ENCODE measurements around the gene S100Z.

DNA sequence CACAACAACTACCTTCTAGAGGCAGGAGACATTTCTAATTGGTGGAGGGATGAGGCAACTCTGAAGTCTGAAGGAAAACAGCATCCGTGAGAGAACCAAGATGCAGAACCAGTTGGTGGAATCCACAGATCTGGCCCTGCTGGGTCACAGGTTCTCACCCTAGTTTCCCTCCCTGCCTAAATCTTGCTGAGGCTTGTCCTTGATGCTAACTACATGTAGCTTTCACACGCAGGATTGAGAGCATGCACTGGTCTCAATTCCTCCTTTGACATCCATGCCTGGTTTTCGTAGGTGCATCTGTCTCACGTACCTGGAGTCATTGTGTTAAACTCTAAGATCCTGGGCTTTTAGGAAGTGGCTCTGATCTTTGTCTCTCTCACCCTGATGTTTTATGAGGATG lies 40.7 kb upstream of the S100Z start:
- no peak for TF ChIP-seq POLR2A (IDR thresholded peaks at IDR 0.05)
- TF ChIP-seq CTCF (IDR thresholded peaks at IDR 0.05 in 4 of 5, conservative IDR thresholded peaks at IDR 0.05 in 1 of 5) = no peak

Data from gastrocnemius medialis (tissue), 4 donors.